HG03521 (cell line): Measurements from ENCODE around the gene SLC25A51.
"Not testable (repeated sequence)": the region's sequence is repeated elsewhere in the genome, so short reads cannot be mapped to it uniquely, and the experiment has no call there.

ENCODE experiments used
- ATAC-seq: cut with Tn5 transposase; IDR thresholded peaks from one replicate; pipeline ENCODE4 v1.9.1; 2021; ENCODE audit warnings: mild to moderate bottlenecking, moderate library complexity; ENCODE audit not compliant: unreplicated experiment

SLC25A51 gene

DNA sequence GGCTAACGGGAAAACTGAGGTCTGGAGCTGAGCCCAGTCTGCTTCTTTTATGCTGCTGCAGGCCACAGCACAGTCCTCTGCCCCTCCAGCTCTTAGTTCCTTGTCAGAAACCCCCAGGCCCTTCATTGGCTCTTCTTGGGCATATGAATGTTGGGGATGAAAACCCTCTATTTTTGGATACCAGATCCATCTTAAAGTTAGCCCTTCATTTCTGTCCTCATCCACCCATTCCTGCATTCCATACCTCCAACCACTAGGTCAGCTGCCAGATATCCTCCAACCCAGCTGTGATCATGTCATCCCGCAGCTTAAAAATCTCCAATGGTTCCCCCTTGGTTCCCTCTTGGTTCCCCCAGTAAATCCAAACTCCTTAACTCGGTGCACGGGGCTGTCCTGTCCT is 1.8 kb upstream of the SLC25A51 start:
- no peak for ATAC-seq

GRCh38 chr9:37905131-37905505 is 1.2 kb upstream of the SLC25A51 start:
- no peak for ATAC-seq

DNA sequence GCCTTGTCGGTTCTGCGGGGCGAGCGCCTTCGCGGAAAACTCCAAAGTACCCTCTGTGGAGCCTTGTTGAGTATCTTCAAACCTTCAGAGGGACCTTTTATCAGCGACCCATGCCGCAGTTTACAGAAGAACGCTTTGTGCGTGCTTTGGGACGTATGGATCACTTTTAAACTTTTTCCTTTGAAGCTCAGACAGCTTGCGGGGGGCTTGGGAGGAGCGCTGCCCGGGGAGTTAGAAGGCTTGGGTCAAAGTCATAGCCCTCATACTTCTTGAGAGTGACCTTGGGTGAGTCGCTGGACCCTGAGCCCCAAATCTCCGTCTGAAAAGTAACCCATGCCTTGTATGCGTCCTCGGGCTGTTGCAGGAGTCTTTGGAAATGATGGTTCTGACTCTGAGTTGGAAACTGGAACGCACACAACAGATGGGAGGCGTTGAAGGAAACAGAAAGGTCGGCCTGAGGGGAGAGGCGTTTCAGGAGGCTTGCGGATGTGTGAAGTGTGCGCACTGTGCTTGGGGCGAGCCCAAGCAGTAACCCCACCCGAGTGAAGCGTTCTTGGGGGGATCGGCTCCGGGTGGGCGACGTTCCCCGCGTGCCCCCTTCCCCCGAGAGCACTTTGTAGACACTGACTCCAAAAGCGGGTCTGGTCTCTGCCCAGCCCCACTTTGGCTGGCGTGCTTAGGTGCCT is 661 bp upstream of the SLC25A51 start:
- no peak for ATAC-seq

DNA sequence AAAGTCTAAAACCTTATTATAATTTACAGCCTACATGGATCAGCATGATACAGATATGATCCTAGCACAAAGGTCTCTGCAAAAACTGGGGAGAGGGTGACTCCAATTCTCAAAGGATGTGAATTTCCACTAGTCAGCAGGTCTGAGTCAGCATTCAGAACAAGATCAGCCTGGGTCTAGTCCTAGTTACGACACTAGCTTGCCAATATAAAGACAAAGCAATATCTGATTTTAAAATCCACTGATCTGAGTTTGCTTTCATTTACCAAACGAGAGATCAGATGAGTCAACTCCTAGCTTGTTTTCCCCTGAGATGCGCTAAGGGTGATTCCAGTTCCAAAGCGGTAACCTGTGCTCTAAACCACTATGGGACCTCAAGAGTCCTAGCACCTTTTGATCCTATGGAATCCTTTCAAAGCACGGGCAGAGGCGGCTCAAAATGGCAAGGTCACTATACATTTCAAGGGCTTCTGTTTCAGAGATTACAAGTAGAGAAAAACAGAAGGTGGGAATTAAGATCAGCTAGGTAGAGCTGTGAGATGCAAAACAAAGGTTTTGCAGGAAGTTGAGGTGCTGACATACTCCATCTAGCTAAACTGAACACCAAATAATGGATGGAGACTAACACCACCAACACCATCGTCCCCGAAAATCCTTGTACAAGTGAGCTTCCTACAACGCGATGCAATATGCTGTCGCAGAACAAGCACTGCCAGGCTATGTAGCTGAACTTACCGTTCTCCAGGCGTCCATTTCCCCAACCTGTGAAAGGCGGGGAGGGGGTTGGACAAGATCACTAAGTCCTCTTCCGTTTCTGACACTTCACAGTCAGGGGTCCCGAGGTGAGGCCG is 906 bp downstream of the SLC25A51 start:
- peak; percentile 2 for ATAC-seq

GRCh38 chr9:37902131-37902530 is 1.8 kb downstream of the SLC25A51 start:
- no peak for ATAC-seq

GRCh38 chr9:37899041-37899440 is 4.9 kb downstream of the SLC25A51 start:
- no peak for ATAC-seq

DNA sequence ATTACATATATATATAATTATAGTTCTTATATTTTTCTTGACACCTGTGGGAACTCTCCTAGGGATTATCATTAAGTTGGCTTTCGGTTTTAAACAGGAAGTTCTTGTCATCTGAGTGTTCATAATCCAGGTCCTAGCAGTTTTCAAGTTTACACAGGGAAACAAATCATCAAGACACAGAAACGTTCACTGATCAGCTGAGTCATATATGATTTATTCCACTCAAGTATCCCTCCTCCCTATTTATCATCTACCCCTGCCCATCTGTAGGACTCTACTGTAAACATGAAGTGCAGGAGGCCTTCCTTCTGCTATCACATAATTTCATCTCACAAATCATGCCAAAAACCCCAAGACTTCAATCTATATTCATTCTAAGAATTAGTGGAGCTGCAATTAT is 6.3 kb downstream of the SLC25A51 start:
- no peak for ATAC-seq

- ATAC-seq = no peak
These were observed 11.9 kb downstream of the SLC25A51 start for GRCh38 chr9:37892063-37892462.

DNA sequence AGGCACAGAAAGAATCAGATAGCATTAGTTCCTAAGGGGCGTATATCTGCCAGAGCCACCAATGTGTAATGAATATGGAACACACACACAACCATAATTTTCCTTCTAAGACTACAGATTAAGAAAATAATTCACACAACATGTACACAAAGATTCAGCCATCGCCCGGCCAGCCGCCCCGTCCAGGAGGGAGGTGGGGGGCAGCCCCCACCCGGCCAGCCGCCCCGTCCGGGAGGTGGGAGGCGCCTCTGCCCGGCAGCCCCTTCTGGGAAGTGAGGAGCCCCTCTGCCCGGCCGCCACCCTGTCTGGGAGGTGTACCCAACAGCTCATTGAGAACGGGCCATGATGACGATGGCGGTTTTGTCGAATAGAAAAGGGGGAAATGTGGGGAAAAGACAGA is 12.9 kb downstream of the SLC25A51 start:
- ATAC-seq = not testable (repeated sequence)

DNA sequence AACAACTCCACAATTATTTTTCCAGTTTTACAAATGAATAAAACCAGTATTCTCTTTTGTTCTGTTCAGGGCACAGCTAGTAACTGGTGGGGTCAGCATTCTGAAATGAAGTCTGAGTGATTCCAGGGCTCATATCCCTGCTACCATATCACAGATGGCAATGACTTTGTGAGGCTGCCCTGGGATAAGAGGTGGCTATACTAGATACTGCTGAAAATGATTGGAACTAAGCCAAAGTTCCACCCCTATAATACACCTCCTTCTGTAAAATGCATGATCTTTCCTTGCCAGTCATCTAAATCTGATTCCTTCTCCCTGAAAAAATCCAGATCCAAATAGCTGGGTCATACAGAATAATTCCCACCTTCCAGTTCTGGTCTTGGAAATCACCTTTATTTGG is 14.4 kb downstream of the SLC25A51 start:
- no peak for ATAC-seq

DNA sequence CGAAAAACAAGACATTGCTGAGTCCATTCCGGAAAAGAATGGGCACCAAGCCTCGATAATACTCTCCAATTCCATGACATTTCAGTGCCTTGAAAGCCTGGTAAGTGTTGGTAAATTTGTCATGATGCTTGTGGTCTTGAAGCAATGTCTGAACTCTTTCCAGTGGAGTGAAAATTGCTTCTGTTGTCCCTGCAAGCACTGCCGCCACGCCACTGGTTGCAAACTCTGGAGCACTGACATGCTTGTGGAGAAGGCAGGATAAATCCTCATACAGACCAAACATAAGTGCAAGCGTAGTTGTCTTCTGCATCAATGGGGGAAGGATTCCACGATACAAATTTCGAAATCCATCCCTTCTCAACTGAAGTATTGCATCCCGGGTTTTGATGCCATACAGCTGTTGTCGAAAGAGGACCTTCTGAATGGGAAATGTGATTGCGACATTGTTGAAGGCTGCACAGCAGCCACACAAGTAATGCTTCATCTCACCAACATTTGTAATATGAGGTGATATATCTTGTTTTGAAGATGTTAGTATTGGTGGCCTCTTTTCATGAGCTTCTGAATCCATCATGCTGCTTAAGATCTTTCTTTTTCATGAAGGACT is 15.8 kb downstream of the SLC25A51 start:
- not testable (repeated sequence) for ATAC-seq

- no peak for ATAC-seq
These were observed 22.9 kb downstream of the SLC25A51 start for GRCh38 chr9:37880916-37881479.

- no peak for ATAC-seq
These were observed 27.6 kb downstream of the SLC25A51 start for GRCh38 chr9:37876376-37876775.

DNA sequence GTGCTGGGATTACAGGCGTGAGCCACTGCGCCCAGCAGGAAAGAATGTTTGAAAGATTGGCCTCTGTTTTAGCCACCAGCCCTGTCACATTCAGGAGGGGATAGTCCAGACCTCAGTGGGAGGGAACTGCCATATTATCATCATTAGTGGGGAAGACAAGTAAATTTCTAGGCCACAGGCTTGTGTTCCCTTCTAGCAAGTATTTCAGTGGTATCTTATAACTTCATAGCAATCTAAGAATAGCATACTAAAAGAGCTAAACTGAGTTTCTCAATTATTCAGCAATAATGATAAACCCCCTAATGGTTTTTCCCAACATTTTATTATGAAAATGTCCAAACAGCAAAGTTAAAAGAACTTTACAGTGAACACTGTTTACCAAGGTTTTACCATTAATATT is 30.0 kb downstream of the SLC25A51 start:
- ATAC-seq = no peak

DNA sequence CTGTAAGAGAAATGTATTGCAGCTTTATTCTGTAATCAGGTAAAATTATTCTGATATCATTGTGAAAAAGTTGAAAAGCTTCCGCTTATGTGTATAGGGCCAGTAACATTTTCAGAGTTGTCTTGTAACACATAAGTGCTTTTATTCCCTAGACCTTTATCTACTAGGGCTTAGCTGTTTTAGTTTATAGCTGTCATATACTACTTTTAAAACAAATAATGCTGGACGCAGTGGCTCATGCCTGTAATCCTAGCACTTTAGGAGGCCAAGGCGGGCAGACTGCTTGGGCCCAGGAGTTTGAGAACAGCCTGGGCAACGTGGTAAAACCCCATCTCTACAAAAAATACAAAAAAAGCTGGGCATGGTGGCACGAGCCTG is 33.1 kb downstream of the SLC25A51 start:
- ATAC-seq = no peak

GRCh38 chr9:37870081-37870798 is 33.7 kb downstream of the SLC25A51 start:
- ATAC-seq = no peak

DNA sequence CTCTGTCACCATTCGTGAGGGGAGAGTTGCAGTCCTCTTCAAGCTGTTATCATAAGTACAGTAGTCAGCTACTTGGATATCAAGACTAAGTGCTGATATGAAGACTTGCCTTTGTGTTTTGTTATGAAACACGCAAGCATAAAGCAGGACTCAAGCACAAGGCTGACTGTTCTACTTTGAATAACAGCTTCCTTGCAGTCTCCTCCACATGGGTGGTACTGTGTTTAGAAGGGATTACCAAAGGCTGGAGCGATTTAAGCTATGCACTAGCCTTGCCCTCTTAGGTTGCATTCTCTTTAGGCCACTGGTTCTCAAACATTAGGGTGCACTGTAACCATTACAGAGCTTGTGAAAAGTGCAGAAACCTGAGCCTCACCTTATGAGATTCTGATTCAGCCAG is 41.4 kb downstream of the SLC25A51 start:
- ATAC-seq = no peak

DNA sequence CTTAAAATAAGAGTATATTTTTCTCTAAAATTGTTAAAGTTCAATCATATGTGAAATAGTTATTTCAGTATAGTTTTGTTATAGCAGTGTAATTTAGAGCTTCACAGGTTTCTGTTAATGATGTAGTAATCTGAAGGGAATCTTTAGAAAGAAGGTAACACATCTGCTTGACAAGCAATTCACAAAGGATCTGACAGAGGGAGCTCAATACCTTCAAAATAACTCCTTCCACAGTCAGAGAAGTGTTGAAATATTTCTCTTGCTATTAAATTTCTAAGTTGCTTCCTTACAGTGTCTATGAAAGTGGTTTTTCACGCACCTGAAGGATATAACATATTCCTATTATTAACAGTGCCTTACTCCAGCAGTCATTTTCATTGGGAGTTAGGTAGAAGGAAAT is 44.9 kb downstream of the SLC25A51 start:
- ATAC-seq = no peak

GRCh38 chr9:37856551-37856950 is 47.4 kb downstream of the SLC25A51 start:
- no peak for ATAC-seq

DNA sequence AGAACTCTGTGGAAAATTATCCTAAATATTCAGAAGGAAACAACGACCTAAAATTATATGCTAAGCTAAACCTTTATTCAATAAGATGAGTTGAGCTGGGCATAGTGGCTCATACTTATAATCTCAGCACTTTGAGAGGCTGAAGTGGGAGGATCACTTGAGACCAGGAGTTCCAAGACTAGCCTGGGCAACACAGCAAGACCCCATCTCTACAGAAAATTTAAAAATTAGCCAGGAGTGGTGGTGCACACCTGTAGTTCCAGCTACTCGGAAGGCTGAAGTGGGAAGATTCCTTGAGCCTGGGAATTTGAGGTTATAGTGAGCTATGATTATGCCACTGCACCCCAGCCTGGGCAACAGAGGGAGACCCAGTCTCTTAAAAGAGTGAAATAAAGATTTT is 51.7 kb downstream of the SLC25A51 start:
- no peak for ATAC-seq

GRCh38 chr9:37840560-37841194 is 63.2 kb downstream of the SLC25A51 start:
- ATAC-seq = no peak
